Ecto neural progenitor cell (in vitro differentiated cells): Measurements from ENCODE around the gene FOXL2NB.

Experiments
- DNase-seq: peaks from one replicate; pipeline ENCODE4 v3.0.0-alpha.2; 2018; ENCODE audit warnings: low spot score

Gene FOXL2NB

DNA sequence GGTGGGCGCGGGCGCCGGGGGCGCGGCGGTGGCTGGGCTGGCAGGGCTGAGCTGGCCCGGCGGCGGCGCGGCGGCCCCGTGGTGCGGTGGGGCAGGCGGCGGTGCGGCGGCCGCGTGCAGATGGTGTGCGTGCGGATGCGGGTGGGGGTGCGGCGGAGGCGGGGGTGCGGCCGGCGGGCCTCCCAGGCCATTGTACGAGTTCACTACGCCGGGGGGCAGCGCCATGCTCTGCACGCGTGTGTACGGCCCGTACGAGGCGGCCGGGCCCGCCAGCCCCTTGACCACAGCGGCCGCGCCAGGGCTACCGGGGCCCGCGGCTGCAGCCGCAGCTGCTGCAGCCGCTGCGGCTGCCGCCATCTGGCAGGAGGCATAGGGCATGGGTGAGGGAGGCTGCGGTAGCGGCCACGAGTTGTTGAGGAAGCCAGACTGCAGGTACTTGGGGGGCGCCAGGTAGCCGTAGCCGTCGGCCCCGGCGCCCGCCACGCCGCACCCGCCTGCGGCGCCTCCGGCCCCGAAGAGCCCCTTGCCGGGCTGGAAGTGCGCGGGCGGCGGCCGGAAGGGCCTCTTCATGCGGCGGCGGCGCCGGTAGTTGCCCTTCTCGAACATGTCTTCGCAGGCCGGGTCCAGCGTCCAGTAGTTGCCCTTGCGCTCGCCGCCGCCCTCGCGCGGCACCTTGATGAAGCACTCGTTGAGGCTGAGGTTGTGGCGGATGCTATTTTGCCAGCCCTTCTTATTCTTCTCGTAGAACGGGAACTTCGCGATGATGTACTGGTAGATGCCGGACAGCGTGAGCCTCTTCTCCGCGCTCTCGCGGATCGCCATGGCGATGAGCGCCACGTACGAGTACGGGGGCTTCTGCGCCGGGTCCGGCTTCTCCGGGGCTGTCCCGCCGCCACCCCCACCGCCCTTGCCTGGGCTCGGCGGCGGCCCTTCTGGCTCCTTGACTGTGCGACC lies 1.0 kb upstream of the FOXL2NB start:
- peak; percentile 67 for DNase-seq

DNA sequence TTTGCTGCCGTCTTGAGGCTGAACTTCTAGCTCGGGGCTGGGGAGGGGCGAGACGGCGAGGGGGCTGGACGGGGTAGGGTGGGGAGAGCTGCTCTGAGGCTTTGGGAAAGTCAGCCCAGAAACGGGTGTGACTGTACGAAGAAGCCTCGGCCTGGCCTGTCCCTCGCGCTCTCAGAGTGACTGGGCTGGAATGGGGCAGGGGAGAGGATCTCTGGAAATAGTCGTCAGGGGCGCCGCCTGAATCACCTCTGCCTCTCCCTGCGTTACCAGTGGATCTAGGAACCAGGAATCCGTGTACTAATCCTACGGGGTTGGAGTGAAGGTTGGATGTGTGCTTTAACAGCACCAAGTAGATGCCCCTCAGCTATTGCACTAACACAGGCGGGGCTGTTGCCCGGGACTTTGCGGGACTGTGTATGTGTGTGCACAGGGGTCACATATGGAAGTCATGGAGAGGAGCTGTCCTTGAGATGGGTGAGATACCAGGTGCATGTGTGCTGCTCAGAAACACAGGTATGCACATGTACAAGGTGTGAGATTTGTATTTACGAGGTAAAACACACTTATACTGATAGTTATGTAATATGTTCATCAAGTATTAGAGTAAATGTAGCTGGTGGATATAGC lies 591 bp downstream of the FOXL2NB start:
- peak; percentile 57 for DNase-seq

DNA sequence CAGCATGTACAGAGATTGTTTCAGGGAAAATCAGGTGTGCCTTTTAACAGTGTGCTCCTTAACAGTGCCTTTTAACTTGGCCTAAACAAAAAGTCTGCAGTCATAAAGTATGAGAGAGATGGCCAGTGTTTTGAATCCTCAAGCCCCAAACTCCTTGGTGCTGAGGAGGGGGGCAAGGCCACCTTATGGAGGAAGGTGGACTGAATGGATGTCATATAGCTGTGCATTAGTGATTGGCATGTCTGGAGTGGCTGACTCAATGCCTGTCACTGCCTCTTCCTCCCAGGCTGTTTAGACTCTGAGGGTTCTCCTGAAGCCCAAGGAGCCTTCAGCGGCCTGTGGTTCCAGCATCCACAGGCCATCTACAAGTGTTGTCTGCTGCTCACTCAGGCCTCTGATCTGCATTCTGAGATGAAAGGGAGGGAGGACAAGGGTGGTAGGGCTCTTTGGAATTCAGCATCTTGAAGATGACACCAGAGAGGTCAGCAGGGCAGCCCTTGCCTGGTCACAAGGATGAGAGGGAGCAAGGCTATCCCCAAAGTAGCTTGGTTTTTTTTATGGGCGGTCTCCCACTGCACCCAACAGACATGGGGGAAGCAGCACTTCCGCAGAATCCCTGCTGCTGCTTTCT lies 1.5 kb downstream of the FOXL2NB start:
- DNase-seq, result no peak

DNA sequence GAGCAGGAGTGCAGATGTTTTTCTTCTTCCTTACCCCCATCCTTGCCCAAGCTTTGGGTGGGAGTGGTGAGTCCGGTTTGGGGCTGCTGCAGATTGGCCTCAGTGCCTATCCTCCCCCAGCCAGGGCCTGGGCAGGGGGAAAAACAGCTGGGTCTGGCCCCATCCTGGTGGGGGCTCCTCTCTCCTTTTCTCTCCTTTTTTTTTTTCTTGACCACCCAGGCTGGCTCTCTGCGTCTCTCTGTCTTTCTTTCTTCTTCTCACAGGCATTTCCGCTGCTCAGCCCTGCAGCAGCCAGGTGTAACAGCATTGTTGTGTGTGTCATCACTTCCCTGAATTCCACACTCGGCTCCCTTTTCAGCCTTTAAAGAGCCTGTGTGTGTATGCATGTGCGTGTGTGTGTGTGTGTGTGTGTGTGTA lies 2.0 kb downstream of the FOXL2NB start:
- DNase-seq, result no peak

DNA sequence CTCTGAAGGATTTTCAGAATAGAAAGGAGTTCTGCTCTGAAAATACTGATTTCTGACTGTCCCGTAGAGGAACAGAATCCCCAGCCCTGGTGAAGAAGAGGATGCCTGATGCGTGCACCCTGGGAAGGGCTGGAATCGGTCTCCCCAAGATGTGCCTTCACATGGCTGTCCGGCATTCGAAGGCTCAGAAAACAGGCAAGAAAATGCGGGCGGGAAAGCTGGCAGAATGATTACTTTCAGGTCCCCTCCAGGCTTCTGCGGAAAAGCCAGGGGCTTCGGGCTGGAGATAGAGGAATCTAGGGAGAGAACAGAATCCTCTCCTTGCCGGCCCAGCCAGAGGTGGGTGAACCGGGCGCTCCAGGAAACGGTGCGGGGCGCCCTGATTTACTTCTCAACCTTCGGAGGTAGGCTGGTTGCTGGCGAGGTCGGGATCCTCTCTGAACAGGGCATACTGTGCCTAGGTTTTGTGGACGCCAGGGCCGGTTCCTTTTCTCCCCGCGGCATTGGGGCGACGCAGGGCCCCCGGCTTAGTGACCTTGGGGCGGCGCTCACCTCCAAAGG lies 2.5 kb downstream of the FOXL2NB start:
- DNase-seq, result no peak

DNA sequence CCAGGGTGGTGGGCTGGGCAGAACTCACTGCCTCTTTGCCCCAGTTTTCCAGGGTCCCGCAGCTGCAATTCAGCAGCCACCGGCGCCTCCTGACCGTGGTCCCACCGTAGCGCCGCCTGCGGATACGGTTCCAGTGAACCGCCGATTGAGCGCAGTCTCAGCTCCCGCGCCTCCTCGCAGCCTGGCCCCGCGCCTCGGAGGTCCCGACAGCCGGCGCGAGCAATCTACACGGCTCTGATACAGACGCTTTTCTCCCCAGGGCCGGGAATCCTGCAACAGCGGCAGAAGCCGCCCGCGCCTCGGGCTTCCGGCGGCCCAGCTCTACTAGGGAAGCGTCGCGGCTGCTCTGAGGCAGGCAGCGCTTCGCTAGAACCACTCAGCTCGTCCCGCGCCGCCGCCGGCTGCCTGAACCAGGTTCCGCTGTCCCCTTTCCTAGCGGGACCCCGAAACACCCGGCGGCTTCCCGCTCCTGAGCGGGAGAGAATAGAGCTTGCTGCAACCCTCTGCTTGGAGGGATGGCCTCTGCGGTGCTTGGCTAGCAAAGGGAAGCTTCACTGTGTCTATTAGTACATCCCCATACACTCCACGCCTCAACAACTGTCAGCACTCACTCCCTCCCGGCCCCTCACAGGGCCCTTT lies 3.1 kb downstream of the FOXL2NB start:
- DNase-seq, result peak; percentile 75

DNA sequence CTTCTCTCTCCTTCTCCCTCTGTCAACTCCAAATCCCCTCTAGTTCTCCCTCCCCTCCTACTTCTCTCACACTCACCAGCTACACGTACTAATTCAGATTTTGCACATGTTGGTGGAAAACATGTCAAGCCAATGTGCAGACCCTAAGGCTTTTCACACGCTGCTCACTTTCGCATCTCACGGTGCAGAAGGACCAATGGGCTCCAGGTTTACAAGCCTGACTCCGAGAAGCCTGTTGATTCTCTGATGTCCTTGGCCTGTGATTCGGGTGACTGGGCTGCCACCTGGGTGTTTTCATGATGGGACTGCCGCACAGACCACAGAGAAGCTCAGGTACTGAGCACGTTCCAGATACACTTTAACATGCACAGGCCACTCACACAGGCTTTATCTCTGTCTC lies 3.7 kb downstream of the FOXL2NB start:
- DNase-seq, result no peak

DNA sequence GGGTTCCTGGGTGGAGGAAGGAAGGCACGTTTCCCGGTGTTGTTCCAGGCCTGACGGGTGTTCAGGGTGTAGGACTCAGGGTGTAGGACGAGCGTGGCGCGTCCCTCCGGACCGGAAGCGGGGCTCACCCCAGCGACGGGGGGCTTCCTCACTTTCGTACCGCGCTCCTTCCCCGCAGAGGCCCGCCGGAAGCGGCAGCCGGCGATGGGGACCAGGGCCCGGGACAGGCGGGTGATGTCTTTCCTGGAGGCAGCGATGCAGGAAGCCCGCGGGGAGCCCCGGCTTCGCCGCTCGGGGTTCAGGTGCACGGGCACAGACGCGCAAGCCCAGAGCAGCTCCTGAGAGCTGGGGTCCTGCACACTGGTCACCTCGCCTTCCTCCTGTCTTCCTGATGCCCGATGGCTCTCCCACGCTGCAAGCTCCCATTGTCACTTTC lies 13.4 kb downstream of the FOXL2NB start:
- DNase-seq, result no peak

DNA sequence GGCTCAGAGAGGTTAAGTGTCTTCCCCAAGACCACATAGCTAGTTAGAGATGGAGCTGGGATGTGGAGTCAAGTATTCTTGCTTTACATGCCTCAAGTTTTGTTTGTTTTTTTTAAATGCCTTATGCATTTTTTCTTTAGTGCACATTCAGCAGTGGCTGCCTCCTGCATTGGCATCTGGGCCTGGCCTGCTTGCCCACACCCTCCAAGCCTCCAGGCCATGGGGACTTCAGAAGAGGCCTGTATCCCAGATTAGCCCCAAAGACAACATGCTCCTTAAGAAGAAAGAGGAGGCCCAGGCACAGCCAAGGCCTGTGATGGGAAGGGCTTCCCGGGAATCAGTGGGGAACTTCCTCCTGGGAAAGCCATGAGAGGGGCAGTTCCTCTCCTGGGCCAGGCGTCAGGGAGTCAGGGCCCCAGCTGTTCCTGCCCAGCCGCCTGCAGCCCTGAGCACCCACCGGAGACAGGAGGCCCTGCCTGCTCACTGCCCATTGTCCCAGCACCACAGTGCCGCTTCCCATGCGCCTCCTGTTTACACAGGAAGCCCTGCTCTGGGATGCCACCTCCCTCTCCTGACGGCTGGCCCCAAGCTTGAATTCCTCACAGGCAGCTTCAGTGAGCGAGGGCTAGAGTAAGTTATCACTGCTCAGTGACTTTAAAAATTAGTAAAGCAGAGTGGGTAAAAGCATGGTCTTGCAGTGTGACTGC lies 16.0 kb downstream of the FOXL2NB start:
- no peak for DNase-seq

DNA sequence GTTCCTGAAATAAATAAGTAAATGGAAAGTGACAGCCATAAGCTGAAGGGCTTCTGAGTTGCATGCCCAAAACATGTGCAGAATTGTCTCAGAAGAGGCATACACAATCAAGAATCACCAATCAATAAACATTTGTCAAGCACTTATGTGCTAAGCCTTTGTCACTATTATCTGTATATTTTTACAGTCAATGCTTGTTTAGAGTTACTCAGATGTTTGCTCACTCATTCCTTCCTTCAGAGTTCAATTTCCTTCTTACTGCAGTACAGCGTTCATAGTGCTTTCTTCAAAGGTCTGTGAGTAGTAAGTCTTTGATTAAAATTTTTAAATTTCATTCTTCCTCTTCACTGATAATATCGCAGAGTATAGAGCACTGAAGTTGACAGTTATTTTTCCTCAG lies 17.2 kb downstream of the FOXL2NB start:
- DNase-seq, result no peak

DNA sequence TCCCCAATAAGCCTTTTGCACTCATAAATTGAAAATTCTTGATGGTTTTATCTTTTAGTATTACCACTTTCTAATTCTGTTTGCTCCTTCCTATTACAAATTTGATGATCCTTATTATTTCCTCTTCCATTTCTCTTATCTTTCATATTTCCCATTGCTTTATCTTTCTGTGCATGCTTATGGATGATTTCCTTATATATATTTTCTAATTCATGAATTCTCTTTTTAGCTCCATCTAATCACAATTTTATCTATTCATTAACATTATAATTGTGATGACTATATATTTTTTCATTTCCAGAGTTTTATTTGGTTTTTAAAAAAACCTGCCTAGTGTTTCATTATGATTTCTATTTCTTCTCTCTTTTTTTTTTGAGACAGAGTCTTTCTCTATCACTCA lies 17.9 kb downstream of the FOXL2NB start:
- DNase-seq, result no peak

DNA sequence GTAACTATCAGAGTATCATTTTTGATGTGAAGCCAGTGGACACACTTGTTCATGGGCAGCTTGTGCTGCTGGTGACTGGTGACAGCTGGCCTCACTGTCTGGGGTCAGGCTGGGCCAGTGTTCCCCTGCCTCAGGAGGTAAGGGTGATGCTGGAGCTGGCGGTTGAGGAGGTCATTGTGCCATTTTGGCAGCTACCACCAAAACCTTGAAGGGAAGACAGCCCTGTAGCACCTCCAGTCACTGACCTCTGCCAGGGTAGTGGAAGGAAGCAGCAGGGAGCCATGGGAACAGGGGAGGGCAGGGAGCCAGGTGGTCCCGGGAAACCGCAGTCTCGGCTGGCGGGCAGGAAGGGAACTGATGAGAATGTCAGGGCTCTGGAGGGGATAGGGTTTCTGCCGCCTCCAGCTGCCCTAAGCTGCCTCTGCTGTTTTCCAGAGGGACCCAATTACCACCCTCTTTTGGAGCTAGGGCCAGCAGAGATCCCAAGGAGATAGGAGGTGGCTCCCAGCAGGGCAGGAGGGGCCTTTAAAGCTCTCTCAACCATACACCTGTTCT lies 24.8 kb downstream of the FOXL2NB start:
- DNase-seq, result no peak

DNA sequence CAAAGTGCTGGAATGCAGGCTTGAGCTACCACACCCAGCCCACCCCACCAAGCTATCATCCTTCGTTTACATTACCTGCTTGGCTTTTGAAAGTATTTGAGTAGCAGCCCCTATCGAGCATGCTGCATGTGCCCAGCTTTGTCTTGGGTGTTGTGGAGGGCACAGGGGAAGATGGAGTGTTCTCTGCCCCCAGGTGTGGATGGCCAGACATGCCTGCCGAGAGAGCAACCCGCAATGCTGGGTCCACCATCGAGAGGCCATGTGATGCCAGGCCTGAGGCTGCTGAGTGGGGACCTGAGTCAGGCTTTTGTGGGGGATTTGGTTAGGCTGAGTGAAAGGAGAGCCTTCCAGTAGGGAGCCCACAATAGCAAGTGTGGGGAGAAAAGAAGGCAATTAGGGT lies 25.9 kb downstream of the FOXL2NB start:
- no peak for DNase-seq

DNA sequence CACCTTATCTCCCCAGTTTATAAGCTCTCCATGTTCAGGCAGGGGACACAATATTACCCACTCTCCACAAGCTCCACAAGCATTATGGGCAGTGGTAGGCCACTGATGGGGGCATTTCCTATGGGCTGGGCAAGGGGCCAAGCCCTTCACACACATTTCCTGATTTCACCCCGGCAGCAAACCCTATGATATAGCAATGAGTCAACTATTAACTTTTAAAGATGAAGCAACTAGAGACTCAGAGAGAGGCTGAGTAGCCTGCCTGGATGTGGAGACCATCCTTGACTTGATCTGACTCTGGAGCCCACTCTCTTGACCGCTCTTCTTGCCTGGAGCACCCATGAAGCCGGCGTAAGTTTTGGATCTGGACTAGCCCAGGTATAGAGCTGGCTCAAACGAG lies 27.4 kb downstream of the FOXL2NB start:
- DNase-seq, result no peak

DNA sequence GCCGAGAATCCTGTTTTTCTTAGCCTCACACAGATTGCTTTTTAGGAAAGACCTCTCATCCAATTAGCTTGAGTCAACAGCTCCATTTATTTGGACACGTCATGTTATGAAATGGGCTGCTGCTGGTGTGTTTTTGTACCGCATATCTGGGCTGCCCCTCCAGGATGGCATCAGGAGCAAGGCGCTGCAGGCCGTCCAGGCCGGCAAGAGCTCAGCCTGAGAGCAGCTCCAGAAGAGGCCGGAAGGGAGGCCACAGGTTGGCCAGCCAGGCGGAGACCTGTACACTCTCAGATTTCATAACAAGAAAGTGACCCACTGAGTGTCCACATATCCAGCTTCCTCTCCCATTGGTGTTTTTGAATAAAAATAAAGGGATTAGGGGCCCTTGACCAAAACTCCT lies 28.3 kb downstream of the FOXL2NB start:
- DNase-seq, result no peak

DNA sequence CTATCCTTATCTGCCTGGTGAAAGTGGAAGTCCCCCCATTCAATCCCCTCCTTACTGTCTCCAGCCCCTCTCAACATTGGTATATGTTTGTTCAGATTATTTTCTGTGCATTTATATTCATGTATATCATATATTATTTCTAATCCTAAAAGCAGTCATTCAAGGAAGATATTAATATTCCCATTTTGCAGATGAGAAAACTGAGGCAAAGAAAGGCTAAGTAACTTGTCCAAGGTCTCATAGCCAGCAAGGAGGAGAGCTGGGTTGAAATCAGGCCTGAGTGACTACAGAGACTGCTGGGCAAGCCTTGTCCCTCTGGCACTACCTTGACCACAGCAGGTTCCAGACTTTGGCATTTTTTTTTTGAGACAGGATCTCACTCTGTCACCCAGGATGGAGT lies 29.0 kb downstream of the FOXL2NB start:
- DNase-seq, result no peak

DNA sequence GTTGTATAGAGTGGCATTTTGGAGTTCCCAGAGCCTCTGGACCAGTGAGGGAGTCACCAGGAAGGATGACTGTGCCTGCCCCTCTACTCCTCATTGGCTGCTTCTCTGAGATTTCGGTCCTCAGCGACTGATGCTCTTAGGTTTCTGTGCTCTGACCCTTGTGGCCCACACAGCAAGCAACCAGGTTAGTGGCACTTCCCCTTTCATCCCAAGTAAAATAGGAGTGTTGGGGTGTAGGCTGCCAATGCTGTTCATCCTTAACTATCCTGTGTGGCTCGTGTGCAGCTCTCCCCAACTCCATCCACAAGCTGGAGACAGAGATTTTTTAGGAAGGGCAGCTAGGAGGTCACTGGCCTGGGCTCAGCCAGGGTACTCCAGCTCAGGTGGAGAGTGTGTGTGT lies 37.8 kb downstream of the FOXL2NB start:
- no peak for DNase-seq

DNA sequence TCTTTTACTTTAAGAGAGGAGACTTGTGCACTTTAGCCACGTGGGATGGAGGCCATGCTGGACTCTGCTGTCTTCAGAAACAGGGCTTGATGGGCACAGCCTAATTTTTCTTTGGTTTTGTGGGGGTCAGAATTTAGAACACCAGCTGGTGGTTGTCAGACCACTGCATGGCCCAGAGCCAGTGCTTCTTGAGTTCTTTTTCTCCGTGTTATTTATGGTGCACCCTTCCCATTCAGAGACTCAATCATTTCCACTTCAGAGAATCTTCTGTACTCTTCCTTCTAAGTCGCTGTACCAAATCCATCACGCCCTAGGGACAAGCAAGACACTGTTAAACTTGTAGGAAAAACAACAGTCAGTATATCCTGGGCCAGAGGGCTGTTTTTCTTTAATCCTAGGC lies 38.9 kb downstream of the FOXL2NB start:
- DNase-seq, result no peak

DNA sequence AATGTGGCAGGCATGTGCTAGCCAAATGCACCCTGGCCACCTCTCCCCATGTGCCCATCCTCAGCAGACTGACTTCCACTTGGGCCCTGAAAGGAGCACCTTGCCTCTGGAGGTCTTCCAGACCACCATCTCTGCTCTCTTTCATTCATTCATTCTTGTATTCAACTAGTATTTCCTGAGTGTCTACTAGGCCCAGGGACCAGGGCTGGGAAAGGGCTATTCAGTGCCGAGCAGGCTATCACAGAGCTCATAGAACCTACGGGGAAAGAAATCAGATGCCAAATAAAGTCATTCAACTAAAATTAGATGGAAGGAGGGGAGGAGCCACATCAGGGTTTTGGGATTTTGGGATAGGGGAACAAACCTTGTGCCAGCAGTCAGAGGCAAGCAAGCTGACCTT lies 40.2 kb downstream of the FOXL2NB start:
- DNase-seq, result no peak

DNA sequence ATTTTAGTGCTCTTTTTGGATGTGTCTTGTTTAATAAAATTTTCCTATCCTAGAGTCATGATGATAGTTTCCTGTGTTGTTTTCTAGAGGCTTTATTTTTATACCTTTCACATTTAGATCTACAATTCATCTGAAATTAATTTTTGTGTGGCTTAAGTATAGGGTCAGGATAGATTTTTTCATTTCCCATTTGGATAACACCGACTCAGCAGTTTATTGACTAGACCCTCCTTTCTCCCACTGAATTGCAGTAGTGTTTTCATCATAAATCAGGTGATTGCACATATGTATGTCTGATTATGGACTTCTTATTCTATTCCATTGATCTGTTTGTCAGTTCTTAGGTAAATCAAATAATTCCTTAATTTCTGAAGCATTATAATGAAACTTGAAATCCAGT lies 48.7 kb downstream of the FOXL2NB start:
- DNase-seq, result no peak
